Activated gamma-delta T cell treated with Interleukin-2 at 50 U/mL for 16 hours (primary cell): ENCODE data around the gene LRFN2.

Experiments
- DNase-seq: peaks from one replicate; pipeline ENCODE4 v3.0.0-alpha.2; 2020

The LRFN2 gene

GRCh38 chr6:40395066-40395697 lies 192.0 kb downstream of the LRFN2 start:
- no peak for DNase-seq

GRCh38 chr6:40394381-40394780 lies 192.8 kb downstream of the LRFN2 start:
- no peak for DNase-seq

GRCh38 chr6:40393641-40394040 lies 193.5 kb downstream of the LRFN2 start:
- DNase-seq: no peak

- no peak for DNase-seq
These were observed 194.6 kb downstream of the LRFN2 start for GRCh38 chr6:40392589-40392988.

- no peak for DNase-seq
These were observed 195.2 kb downstream of the LRFN2 start for GRCh38 chr6:40391851-40392517.

- DNase-seq: no peak
These were observed 196.1 kb downstream of the LRFN2 start for GRCh38 chr6:40391086-40391485.

- no peak for DNase-seq
These were observed 196.9 kb downstream of the LRFN2 start for GRCh38 chr6:40390144-40390800.

- no peak for DNase-seq
These were observed 197.9 kb downstream of the LRFN2 start for GRCh38 chr6:40389254-40389653.

- no peak for DNase-seq
These were observed 199.3 kb downstream of the LRFN2 start for GRCh38 chr6:40387871-40388264.

- no peak for DNase-seq
These were observed 199.9 kb downstream of the LRFN2 start for GRCh38 chr6:40387127-40387870.

- DNase-seq: no peak
These were observed 201.0 kb downstream of the LRFN2 start for GRCh38 chr6:40386200-40386599.

GRCh38 chr6:40383348-40384115 lies 203.6 kb downstream of the LRFN2 start:
- DNase-seq: no peak

- no peak for DNase-seq
These were observed 206.9 kb downstream of the LRFN2 start for GRCh38 chr6:40380271-40380670.

GRCh38 chr6:40379811-40380210 lies 207.4 kb downstream of the LRFN2 start:
- no peak for DNase-seq

- no peak for DNase-seq
These were observed 208.5 kb downstream of the LRFN2 start for GRCh38 chr6:40378725-40379074.

GRCh38 chr6:40378071-40378724 lies 209.0 kb downstream of the LRFN2 start:
- no peak for DNase-seq

GRCh38 chr6:40377173-40377806 lies 209.9 kb downstream of the LRFN2 start:
- DNase-seq: no peak

- DNase-seq: no peak
These were observed 211.0 kb downstream of the LRFN2 start for GRCh38 chr6:40376113-40376650.

GRCh38 chr6:40373267-40373666 lies 213.9 kb downstream of the LRFN2 start:
- no peak for DNase-seq

GRCh38 chr6:40371621-40372020 lies 215.5 kb downstream of the LRFN2 start:
- DNase-seq: no peak

- no peak for DNase-seq
These were observed 216.1 kb downstream of the LRFN2 start for GRCh38 chr6:40371095-40371494.

GRCh38 chr6:40369891-40370290 lies 217.3 kb downstream of the LRFN2 start:
- DNase-seq: no peak
